ENCODE data around the gene MYT1.
"Not testable (repeated sequence)": the region's sequence is repeated elsewhere in the genome, so short reads cannot be mapped to it uniquely, and the experiment has no call there.

MYT1 gene

GRCh38 chr20:64276817-64277216 lies 112.6 kb downstream of the MYT1 start:
- DNase-seq (ENCODE audit: low spot score) = peak; percentile 88

DNA sequence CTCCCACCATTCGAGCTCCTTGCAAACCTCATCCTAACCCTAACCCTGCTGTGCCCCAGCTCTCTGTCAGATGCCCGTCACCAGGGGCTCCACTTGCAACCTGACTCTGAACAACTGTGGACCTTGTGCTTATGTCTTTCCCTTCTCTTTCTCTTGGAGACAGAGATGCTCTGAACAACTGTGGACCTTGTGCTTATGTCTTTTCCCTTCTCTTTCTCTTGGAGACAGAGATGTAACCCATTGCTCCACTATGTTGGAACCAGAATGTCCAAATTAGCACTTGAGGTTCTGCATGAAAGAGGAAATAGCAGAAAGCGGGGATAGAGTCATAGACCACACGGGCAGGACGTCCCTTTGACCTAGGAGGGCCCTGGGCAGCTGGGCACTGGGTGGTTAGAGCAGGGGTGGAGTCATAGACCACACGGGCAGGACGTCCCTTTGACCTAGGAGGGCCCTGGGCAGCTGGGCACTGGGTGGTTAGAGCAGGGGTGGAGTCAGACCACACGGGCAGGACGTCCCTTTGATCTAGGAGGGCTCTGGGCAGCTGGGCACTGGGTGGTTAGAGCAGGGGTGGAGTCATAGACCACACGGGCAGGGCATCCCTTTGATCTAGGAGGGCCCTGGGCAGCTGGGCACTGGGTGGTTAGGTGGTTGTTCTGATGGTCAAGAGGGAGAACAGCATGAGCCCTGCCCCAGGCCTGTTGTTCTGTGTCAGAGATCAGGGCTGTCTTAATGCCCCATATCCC lies 113.5 kb downstream of the MYT1 start:
- DNase-seq (ENCODE audit: low spot score) = peak; percentile 98

- DNase-seq (ENCODE audit: low spot score) = no peak
Measured at GRCh38 chr20:64278317-64278681, 114.0 kb downstream of the MYT1 start.

DNA sequence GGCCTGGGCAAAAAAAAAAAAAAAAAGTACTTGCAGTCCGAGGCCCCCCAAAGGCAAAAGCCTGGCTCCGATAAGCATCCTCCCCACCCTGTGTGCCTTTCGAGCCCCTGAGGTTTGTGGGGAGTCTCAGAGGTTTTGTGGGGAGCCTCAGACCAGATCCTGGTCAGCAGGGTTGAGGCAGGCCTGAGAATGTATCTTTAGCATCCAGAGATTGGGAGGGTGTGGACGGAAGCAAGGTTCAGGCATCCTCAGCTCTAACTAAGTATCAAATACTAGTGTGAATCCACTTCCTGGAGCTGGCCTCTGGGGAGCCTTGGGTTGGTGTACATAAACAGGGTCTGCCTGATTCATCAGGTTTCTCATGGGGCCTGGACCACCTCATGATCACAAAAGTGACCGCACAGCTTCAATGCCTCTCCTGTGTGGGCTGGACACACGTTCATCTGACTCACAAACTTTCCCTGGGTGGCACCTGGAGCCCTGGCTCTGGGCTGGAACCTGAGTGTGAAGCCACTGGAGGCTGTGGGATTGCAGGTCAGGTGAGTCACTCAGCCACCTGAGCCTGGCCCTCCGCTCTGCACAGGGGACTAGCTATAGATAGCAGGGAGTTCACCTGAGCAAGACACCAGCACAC lies 115.7 kb downstream of the MYT1 start:
- peak; percentile 98 for DNase-seq (ENCODE audit: low spot score)

DNA sequence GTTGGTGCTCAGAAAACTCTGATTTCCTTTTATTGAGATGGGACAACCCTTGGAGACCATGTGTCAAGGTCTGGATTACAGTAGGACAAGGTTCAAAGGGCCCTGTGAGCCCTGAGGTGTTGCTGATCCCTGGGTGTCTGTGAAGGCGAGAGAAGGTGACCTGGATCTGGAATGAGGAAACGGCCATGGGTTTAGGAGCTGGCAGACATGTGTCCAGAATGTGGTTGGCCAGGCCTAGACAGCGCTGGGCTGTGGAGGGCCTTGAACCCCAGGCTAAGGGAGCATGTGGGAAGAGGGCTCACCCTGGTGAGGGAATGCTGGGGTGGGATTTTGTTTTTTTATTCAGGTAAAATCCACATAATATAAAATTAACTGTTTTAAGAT lies 116.2 kb downstream of the MYT1 start:
- no peak for DNase-seq (ENCODE audit: low spot score)

GRCh38 chr20:64283646-64284045 lies 119.4 kb downstream of the MYT1 start:
- no peak for DNase-seq (ENCODE audit: low spot score)

DNA sequence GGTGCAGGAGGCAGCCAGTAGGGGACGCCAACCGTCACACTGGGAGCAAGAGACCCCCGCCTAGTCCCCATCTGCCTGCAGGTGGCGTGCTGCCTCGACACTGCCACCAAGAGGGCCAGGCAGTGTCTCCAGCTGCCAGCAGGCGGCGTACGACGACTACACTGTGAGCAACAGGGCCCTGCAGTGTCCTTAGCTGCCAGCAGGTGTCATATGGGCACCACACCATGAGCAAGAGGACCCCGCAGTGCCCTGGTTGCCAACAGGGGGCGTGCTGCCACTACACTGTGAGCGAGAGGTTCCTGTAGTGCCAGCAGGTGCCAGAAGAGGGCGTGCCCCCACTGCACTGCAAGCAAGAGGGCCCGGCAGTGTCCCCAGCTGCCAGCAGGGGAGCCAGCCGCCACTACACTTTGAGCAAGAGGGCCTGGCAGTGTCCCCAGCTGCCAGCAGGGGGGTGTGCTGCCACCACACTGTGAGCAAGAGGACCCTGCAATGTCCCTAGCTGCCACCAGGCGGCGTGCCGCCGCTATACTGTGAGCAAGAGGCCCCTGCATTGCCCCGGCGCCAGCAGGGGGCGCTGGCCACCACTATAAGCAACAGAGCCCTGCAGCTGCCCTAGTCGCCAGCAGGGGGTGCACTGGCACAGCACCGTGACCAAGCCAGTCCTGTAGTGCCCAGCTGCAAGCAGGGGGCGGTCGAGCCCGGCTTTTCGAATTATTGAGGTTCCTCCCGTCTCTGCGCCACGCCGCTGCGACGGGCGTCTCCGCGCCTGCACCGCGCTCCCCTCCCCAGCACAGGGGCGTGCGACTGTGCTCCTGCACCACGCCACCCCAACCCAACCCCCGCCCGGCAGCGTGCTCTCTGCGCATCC lies 121.6 kb downstream of the MYT1 start:
- peak; percentile 71 for DNase-seq (ENCODE audit: low spot score)

DNA sequence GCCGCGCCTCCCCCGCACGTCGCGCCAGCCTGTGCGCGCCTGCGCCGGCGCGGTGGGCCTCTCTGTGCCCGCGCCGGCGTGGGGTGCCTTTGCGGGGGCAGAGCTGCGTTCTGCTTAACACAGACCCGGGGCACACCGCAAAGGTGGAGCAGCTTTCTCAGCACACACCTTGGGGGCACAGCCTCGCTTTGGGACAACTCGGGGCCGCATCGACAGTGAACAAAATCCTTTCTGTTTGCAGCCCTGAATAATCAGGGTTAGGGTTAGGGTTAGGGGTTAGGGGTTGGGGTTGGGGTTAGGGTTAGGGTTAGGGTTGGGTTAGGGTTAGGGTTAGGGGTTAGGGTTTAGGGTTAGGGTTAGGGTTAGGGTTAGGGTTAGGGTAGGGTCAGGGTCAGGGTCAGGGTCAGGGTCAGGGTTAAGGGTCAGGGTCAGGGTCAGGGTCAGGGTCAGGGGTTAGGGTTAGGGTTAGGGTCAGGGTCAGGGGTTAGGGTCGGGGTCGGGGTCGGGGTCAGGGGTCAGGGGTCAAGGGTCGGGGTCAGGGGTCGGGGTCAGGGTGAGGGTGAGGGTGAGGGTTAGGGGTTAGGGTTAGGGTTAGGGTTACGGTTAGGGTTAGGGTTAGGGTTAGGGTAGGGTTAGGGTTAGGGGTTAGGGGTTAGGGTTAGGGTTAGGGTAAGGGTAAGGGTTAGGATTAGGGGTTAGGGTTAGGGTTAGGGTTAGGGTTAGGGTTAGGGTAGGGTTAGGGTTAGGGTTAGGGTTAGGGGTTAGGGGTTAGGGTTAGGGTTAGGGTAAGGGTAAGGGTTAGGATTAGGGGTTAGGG lies 122.4 kb downstream of the MYT1 start:
- not testable (repeated sequence) for DNase-seq (ENCODE audit: low spot score)

DNA sequence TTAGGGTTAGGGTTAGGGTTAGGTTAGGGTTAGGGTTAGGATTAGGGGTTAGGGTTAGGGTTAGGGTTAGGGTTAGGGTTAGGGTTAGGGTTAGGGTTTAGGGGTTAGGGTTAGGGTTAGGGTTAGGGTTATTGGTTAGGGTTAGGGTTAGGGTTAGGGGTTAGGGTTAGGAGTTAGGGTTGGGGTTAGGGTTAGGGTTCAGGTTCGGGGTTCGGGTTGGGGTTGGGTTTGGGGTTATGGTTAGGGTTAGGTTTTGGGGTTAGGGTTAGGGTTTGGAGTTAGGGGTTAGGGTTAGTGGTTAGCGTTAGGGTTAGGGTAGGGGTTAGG lies 123.0 kb downstream of the MYT1 start:
- DNase-seq (ENCODE audit: low spot score) = not testable (repeated sequence)
